Measurements from ENCODE around the gene XCL1.
"Not testable (repeated sequence)": the region's sequence is repeated elsewhere in the genome, so short reads cannot be mapped to it uniquely, and the experiment has no call there.

Gene XCL1

DNA sequence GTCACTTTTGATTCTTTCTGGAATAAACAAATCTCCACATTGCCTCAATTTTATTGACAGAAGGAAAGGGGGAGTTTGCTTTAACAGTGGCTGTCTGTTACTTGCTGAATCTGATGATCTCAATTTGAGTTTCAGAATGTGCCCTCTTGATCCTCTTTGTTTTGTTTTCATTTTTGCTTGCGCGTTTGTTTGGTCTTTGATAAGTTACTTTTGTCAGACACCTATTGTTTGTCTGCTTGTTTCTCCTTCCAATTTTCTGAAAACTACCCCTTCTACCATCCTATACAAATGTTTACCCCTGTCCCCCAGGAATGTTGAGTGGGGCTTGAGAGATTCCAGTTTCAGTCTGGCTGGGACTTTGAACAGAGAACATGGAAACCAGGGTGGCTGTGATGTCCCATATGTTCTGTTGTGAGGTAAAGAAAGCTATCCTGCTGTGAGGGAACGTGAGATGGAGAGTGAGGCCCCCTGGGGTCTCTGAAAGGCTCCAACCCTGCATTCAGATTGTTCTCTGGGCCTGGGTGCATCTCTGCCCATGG is 20.8 kb upstream of the XCL1 start:
- DNase-seq, result no peak
- no peaks in the 10 kb centered on the region for H3K9me3 Mint-ChIP-seq
- ATAC-seq, result no peak
- H3K27ac Mint-ChIP-seq, result peak overlapping the region; percentile 42 to 43
- H3K27me3 Mint-ChIP-seq, result no peaks in the 10 kb centered on the region
- peak overlapping the region in 1 of 2 donors; percentile 67 for H3K4me3 Mint-ChIP-seq
- H3K4me1 Mint-ChIP-seq, result peaks cover 70% of the 10 kb centered on the region

DNA sequence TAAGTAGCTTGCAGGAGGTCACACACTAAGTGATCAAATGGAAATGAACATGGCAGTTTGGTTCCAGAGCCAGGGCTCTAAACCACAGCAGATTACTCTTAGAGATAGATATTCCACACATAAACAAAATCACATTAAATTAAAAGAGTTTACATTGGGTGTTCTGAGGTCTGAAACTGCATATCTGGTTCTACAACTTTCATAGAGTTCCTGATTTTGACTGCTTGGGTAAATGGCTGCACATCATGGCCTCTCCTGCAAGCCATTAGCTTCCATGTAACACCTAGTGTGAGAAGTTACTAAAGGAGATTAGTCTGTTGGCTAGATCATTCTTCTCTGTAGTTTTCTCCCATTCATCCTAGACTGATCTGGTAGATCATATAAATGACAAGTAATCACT is 19.8 kb upstream of the XCL1 start:
- ATAC-seq (no peak), DNase-seq (no peak)
- H3K27ac Mint-ChIP-seq, result no peak overlapping the region
- no peak overlapping the region for H3K4me3 Mint-ChIP-seq
- H3K27me3 Mint-ChIP-seq, result no peaks in the 10 kb centered on the region
- peaks cover 63% of the 10 kb centered on the region for H3K4me1 Mint-ChIP-seq
- no peaks in the 10 kb centered on the region for H3K9me3 Mint-ChIP-seq

DNA sequence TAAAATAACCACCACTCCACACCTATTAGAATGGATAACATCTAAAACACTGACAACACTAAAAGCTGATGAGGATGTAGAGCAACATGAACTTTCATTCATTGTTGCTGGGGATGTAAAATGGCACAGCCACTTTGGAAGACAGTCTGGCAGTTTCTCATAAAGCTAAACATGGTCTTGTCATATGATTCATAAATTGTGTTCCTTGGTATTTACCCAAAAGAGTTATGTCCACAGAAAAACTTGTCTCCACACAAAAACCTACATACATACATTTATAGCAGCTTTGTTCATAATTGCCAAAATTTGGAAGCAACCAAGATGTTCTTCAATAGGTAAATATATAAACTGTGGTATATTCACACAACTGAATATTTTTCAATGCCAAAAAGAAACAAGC is 16.0 kb upstream of the XCL1 start:
- no peak for ATAC-seq
- peaks cover 48% of the 10 kb centered on the region for H3K4me1 Mint-ChIP-seq
- peaks cover 15 to 22% of the 10 kb centered on the region in 2 donors for H3K9me3 Mint-ChIP-seq
- H3K27ac Mint-ChIP-seq, result no peak overlapping the region
- DNase-seq, result no peak
- no peaks in the 10 kb centered on the region for H3K27me3 Mint-ChIP-seq
- no peak overlapping the region for H3K4me3 Mint-ChIP-seq

DNA sequence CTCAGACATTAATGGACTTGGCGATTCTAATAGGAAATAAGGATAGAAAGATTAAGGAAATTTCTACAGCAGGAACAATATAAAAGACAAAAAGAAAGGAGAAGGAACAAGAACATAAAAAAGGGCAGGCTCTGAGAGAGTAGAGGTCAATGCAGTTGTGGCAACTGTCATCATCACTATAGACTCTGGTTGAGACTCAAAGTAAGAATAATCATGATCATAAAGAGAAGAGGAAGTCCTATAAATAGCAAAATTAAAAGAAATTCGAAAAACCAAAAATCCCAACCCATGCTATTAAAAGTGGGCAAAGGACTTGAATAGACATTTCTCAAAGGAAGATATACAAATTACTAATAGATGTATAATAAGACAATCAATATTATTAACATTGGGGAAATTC is 14.4 kb upstream of the XCL1 start:
- Mint-ChIP-seq H3K4me3 (no peak overlapping the region), H3K27ac (no peak overlapping the region), H3K27me3 (no peaks in the 10 kb centered on the region), H3K9me3 (peaks cover 15 to 22% of the 10 kb centered on the region in 2 donors), H3K4me1 (peaks cover 32% of the 10 kb centered on the region)
- DNase-seq, result no peak
- no peak for ATAC-seq

DNA sequence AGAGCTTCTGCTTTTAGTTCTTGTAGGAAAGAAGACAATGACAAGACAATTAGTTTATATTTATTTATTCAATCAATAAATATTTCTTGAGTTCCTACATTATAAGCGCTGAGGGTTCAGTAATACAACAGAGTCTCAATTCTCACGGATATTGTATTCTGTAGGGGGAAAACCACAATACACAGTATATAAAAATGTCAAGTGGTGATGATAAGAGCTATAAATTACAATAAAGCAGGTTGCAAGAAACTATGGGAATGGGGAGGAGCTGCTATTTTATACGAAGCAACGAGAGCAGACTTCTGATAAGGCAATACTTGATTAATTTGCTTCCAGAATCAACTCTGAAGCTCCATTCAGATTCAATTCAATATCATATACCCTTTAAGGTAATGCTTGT is 10.6 kb upstream of the XCL1 start:
- ATAC-seq (no peak), DNase-seq (no peak)
- Mint-ChIP-seq H3K4me1 (peaks cover 17% of the 10 kb centered on the region), H3K4me3 (no peak overlapping the region), H3K27me3 (no peaks in the 10 kb centered on the region), H3K27ac (no peak overlapping the region), H3K9me3 (peaks cover 15 to 22% of the 10 kb centered on the region in 2 donors)

DNA sequence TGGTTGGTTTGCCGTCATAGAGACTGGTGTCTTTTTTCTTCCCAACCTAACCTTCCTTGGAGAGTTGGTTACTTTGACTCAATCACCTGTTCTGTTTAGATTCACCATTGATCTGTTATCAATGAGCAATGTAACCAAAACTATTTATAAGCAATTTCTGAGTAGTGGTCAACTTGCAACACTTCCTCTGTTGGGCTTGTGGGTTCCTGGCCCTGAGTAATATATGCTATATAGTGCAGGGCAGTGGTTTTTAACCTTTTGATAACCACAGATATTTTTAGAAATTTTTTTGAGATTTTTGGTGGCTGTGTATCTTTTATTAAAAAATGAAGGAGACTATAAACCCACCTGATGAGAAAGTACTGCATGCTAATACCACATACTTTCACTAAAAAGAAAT is 9.4 kb upstream of the XCL1 start:
- Mint-ChIP-seq H3K4me3 (no peak overlapping the region), H3K4me1 (peaks cover 16% of the 10 kb centered on the region), H3K27me3 (no peaks in the 10 kb centered on the region), H3K27ac (no peak overlapping the region), H3K9me3 (peaks cover 15 to 20% of the 10 kb centered on the region in 2 donors)
- ATAC-seq (no peak), DNase-seq (no peak)

DNA sequence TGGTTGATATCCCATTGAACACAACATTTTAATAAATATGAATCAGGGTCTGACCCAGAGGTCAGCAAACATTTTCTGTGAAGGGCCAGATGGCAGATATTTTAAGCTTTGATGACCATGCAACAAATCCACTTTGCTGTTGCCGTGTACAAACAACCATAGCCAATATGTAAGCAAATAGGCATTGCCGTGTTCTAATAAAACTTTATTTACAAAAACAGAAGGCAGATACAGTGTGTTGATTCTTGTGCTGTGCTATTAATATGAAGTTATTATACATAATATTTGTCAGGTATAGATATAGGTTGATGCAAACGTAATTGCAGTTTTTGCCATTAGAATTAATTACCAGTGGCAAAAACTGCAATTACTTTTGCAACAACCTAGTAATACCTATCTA is 8.8 kb upstream of the XCL1 start:
- H3K4me3 Mint-ChIP-seq, result no peak overlapping the region
- no peak for DNase-seq
- H3K9me3 Mint-ChIP-seq, result peaks cover 15 to 23% of the 10 kb centered on the region in 2 donors
- peaks cover 19% of the 10 kb centered on the region for H3K4me1 Mint-ChIP-seq
- ATAC-seq, result no peak
- no peaks in the 10 kb centered on the region for H3K27me3 Mint-ChIP-seq
- no peak overlapping the region for H3K27ac Mint-ChIP-seq

DNA sequence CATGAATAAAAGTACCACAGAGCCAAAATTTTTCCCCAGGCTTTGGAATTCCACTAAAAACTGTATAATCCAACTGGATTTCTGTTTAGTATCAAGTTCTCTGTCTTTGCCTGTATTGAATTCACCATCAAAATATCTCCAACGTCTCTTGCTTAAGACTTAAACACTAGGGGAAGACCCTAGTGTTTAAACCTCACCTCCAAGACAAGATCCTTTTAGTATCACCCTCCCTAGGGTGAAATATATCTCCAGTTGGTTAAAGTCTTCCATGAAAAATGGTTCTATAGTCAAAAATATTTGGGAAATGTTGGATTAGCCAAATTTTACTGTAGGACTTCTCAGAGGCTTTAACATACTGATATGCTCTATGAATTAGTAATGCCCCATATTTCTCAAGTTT is 8.1 kb upstream of the XCL1 start:
- DNase-seq, result no peak
- peaks cover 14% of the 10 kb centered on the region for H3K4me1 Mint-ChIP-seq
- H3K4me3 Mint-ChIP-seq, result no peak overlapping the region
- peaks cover 10 to 16% of the 10 kb centered on the region in 2 donors for H3K9me3 Mint-ChIP-seq
- H3K27me3 Mint-ChIP-seq, result no peaks in the 10 kb centered on the region
- H3K27ac Mint-ChIP-seq, result no peak overlapping the region
- ATAC-seq, result no peak

DNA sequence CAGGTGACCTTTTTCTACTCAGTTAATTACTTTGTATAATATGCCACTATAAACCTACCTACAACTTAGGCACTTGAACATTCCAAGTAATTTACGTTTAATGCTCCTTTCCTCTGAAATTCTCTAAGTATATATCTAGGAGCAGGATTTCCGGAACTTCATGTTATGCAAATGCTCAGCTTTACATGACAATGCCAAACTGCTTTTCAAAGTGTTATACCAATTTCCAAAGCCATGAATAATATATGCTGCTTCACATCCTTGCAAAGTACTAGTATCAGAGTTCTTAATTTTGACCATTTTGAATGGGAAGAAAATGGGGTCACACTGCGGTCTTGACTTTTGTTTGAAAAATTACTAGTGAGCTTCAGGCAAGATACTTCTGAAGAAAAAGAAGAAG is 5.8 kb upstream of the XCL1 start:
- no peak for DNase-seq
- Mint-ChIP-seq H3K27me3 (no peaks in the 10 kb centered on the region), H3K4me3 (no peak overlapping the region), H3K27ac (no peak overlapping the region), H3K9me3 (peaks cover 0 to 6% of the 10 kb centered on the region in 2 donors), H3K4me1 (peaks cover 25% of the 10 kb centered on the region)
- no peak for ATAC-seq

DNA sequence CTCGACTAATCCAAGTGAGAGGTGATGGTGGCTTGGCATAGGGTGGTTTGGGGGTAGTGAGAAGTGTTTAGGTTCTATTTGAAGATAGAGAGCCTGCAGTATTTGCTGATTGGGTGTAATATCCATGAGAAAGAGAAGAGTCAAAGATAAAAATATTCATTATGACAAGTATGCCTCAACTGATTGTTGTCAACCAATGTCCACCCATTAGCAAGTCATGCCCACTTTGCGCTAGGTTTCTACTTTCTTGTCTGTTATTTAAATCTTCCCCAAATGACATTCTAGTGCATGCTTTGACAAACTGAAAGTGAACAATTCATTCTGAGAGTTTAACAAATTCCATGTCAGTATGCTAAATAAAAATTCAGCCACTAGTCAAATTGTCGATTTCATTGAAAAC is 3.8 kb upstream of the XCL1 start:
- Mint-ChIP-seq H3K4me3 (no peak overlapping the region), H3K27me3 (no peaks in the 10 kb centered on the region), H3K4me1 (peaks cover 31% of the 10 kb centered on the region), H3K9me3 (peaks cover 0 to 6% of the 10 kb centered on the region in 2 donors), H3K27ac (no peak overlapping the region)
- ATAC-seq (no peak), DNase-seq (no peak)

DNA sequence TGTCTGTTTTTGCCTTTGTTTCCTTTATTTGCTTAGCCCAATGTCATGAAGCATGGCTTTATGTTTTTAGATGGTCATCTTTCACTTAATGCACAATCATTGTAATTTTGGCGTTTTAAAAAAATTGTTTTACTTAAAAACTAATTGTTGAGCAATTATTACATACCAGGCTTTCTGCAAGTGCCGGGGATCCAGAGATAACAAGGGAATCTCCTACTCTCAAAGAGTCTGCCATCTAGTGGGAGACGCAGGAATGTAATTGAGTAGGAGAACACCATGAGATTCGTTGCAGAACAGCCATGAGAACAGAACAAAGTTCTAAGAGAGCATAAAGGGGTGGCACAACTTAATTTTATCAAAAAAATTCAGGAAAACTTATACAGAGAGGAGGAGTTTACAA is 2.2 kb upstream of the XCL1 start:
- H3K27me3 Mint-ChIP-seq, ATAC-seq, H3K27ac Mint-ChIP-seq, H3K9me3 Mint-ChIP-seq, H3K4me3 Mint-ChIP-seq, DNase-seq: not testable (repeated sequence)
- peaks cover 39% of the 10 kb centered on the region for H3K4me1 Mint-ChIP-seq

DNA sequence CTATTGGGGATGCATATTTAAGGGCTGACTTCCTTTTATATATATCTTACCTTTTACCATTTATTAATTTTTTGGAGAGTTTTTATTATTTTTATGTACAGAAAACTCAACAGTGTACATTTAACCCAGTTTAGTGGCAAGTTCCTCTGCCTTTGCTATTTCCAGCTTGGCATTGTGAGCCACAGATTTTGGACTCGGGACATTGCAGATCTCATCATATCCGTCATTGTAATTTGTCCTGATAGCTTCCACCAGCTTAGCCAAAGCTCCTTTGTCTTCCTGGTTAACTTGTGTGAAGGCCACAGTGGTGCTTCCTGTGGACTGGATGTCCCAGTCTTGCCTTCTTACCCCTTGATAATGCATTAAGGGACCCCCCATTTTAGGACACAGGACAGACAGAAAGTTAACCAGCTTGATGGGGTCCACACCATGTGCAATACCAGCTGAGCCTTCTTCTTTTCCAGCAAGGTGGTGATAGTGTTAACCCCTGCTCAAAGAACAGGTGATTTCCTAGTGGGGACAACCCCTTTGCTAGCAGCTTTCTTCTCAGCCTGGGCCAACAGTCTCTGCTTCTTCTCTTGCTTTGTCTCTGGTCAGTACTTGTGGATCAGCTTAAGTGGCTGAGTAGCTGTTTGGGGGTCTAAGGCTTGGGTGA is 2.3 kb downstream of the XCL1 start:
- not testable (repeated sequence) for H3K27me3 Mint-ChIP-seq, H3K9me3 Mint-ChIP-seq, DNase-seq
- Mint-ChIP-seq H3K27ac (peak overlapping the region in 1 of 2 donors; percentile 52), H3K4me1 (peaks cover 32% of the 10 kb centered on the region), H3K4me3 (peak overlapping the region; percentile 65 to 80)
- peak; percentile 53 for ATAC-seq

DNA sequence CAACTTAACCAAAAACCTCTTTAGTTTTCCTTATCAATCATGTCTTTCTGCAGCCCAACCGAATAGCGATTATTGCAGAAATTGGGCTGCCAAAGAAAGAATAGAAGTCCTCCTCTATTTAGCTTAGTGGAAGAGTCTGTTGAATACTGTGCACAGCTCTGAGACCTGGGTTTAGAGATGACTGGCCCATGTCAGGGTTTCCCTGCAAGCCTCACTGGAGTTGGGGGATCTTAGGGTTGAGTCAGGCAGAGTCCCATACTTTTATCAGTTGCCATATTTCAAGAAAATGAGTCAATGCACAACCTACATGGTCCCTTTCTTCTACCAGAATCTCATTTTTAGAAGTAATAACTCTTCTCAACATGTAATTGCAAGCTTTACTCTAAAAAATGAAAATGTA is 3.9 kb downstream of the XCL1 start:
- ATAC-seq, result peak; percentile 64
- H3K4me1 Mint-ChIP-seq, result peaks cover 18% of the 10 kb centered on the region
- DNase-seq, result peak in 1 of 2 donors; percentile 29
- H3K27me3 Mint-ChIP-seq, H3K27ac Mint-ChIP-seq, H3K9me3 Mint-ChIP-seq, H3K4me3 Mint-ChIP-seq: not testable (repeated sequence)

DNA sequence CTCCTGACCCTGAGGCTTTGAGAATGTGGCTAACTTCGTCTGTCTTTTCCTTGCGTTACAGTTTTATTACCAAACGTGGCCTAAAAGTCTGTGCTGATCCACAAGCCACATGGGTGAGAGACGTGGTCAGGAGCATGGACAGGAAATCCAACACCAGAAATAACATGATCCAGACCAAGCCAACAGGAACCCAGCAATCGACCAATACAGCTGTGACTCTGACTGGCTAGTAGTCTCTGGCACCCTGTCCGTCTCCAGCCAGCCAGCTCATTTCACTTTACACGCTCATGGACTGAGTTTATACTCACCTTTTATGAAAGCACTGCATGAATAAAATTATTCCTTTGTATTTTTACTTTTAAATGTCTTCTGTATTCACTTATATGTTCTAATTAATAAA is 4.6 kb downstream of the XCL1 start:
- H3K27ac Mint-ChIP-seq, ATAC-seq, H3K4me3 Mint-ChIP-seq, H3K9me3 Mint-ChIP-seq, DNase-seq, H3K27me3 Mint-ChIP-seq: not testable (repeated sequence)
- peaks cover 18% of the 10 kb centered on the region for H3K4me1 Mint-ChIP-seq

DNA sequence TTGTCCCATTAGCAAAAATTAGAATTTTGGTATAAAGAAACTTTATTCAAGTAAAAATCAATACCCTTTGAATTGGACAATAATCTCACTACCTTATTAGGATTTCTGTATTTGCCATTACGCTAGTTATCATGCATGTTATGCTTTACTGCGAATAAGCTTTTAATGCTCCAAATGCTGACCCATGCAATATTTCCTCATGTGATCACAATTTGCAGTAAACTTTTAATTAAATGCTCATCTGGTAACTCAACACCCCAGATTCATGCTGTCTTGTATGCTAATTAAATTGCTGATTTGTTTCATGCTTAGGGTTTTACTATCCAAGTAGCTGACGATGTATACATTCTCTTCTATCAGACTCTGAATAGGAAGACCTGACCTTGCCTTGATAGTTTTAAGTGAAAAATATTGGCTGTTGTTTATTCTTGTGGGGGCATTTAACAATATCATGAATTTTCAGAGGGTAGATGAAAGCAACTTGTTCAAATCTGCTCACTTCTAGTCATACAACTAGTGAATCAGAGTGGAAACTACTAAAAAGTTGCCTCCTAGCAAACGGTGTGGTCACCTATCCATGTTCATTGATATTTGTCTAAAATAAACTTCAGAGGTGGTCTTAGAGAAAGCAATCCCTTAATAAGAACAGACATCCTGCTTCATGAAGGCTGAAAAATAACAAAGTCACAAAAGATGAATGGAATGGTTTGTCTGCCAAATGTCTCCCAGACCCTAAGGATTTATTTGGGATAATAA is 5.6 kb downstream of the XCL1 start:
- Mint-ChIP-seq H3K27me3 (no peaks in the 10 kb centered on the region), H3K4me1 (peaks cover 12% of the 10 kb centered on the region), H3K9me3 (peaks cover 0 to 2% of the 10 kb centered on the region in 2 donors), H3K4me3 (no peak overlapping the region), H3K27ac (no peak overlapping the region)
- ATAC-seq (no peak), DNase-seq (no peak)

DNA sequence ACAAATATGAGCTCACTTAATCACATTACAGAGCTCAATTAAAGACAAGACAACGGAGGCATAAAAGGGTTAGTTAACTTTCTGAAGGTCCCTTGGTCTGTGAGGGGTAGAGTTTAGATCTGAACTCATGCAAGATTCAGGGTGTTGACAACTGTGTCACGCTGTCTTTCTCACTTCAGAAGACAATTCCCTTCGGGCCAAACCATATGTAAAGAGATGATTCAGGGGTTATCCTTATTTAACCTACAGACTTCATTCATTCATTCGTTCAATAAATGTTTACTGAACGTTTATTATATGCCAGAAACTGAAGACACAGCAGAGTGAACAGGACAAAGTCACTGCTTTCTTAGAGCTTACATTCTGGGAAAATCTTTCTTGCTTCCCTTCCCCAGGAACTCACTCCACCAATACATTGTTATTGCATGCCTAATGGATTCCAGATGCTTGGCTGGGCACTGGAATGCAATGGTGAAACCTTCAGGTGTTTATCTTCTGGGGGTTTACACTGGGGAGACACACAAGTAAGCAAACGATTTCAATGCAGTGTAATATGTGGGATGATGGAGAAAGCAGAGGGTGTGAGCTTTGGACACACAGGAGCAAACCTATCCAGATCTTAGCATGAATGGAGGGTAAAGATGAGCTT is 6.4 kb downstream of the XCL1 start:
- no peak for ATAC-seq
- Mint-ChIP-seq H3K27ac (no peak overlapping the region), H3K27me3 (no peaks in the 10 kb centered on the region), H3K4me1 (peaks cover 12% of the 10 kb centered on the region), H3K9me3 (peaks cover 8% of the 10 kb centered on the region in 2 donors), H3K4me3 (no peak overlapping the region)
- no peak for DNase-seq
